Adipose tissue (tissue), 3 donors: ENCODE measurements around the gene OR13D1. TPM values are rescaled to one million over a fixed set of nuclear protein-coding genes. Genes with fewer than 3 reads are reported as not detected.
"Not testable (repeated sequence)": the region's sequence is repeated elsewhere in the genome, so short reads cannot be mapped to it uniquely, and the experiment has no call there.

ENCODE experiments used
- H3K27ac ChIP-seq: one replicate; pipeline ENCODE4 v1.5.1; 2013; ENCODE audit warnings: low read depth, low read length
- WGBS, 3 donors: extraction: QIAGEN DNeasy Blood & Tissue Kit; methylation state at CpG; one replicate each; pipeline ENCODE4 v1.1.7; 2013; 5-methylcytosine and 5-hydroxymethylcytosine counted together
- polyA plus RNA-seq, 3 donors: library from polyadenylated mRNA; stranded (reverse); fragments of 200-250 nt; gene quantifications; one replicate each; pipeline ENCODE4 v1.2.3, GENCODE V29; 2013
- donor health status: healthy with polysubstance abuse.
- donor health status: Bipolar disorder and iron deficiency.
- donor health status: healthy.

The OR13D1 gene
- not detected for polyA plus RNA-seq

GRCh38 chr9:104694218-104694617, at the start of gene OR13D1:
OR13D1 (plus strand) TSS chr9:104694518; CDS start chr9:104694518, 0 bp downstream.
- 71 to 94% (median 91%) methylated on average over 1 of the region's 1 CpG for WGBS, 3 donors
- no peak within 1 kb of the TSS for H3K27ac ChIP-seq

GRCh38 chr9:104658496-104659195, 35.7 kb upstream of the OR13D1 start:
- H3K27ac ChIP-seq = no peak overlapping the region
- 50 to 61% (median 58%) methylated on average over 2 of the region's 2 CpGs for WGBS, 3 donors

GRCh38 chr9:104675611-104676010, 18.7 kb upstream of the OR13D1 start:
- 50 to 64% (median 61%) methylated on average over 2 of the region's 2 CpGs for WGBS, 3 donors
- H3K27ac ChIP-seq = no peak overlapping the region

- 9 to 22% (median 16%) methylated on average over 3 of the region's 3 CpGs for WGBS, 3 donors
These were observed 11.7 kb upstream of the OR13D1 start for GRCh38 chr9:104682642-104683041.

GRCh38 chr9:104686081-104686480, 8.2 kb upstream of the OR13D1 start:
- 31 to 46% (median 45%) methylated on average over 2 of the region's 2 CpGs for WGBS, 3 donors
- no peak overlapping the region for H3K27ac ChIP-seq

More at GRCh38 chr9:104682642-104683041, 11.7 kb upstream of the OR13D1 start:
- H3K27ac ChIP-seq = no peak overlapping the region

- WGBS, 3 donors = 84 to 93% (median 91%) methylated on average over 3 of the region's 3 CpGs
- H3K27ac ChIP-seq = no peak overlapping the region
These were observed 6.0 kb downstream of the OR13D1 start for GRCh38 chr9:104700306-104700705.

GRCh38 chr9:104708737-104709136, 14.4 kb downstream of the OR13D1 start:
- WGBS, 3 donors = 36 to 67% (median 49%) methylated on average over 1 of the region's 1 CpG

GRCh38 chr9:104711604-104712003, 17.3 kb downstream of the OR13D1 start:
- no peak overlapping the region for H3K27ac ChIP-seq
- WGBS, 3 donors = 71 to 85% (median 78%) methylated on average over 4 of the region's 4 CpGs

More at GRCh38 chr9:104708737-104709136, 14.4 kb downstream of the OR13D1 start:
- not testable (repeated sequence) for H3K27ac ChIP-seq

- WGBS, 3 donors = 93 to 95% (median 95%) methylated on average over 5 of the region's 5 CpGs
- H3K27ac ChIP-seq = no peak overlapping the region
These were observed 30.7 kb downstream of the OR13D1 start for GRCh38 chr9:104725014-104725413.

GRCh38 chr9:104738452-104738851, 44.1 kb downstream of the OR13D1 start:
- WGBS, 3 donors = 67 to 80% (median 73%) methylated on average over 3 of the region's 3 CpGs
- H3K27ac ChIP-seq = no peak overlapping the region

- 40 to 55% (median 44%) methylated on average over 1 of the region's 1 CpG for WGBS, 3 donors
- H3K27ac ChIP-seq = no peak overlapping the region
These were observed 46.3 kb downstream of the OR13D1 start for GRCh38 chr9:104740621-104741020.

GRCh38 chr9:104743376-104743985, 49.2 kb downstream of the OR13D1 start:
- H3K27ac ChIP-seq = no peak overlapping the region
- WGBS, 3 donors = 26 to 38% (median 37%) methylated on average over 7 of the region's 7 CpGs

Other genes with a start within 250 kb of the OR13D1 start
- gene OR13F1, start 190.3 kb upstream of the OR13D1 start, polyA plus RNA-seq = not detected
- not detected for gene OR13C4, start 167.3 kb upstream of the OR13D1 start, polyA plus RNA-seq
- gene OR13C3, start 157.7 kb upstream of the OR13D1 start, polyA plus RNA-seq = not detected
- gene OR13C8, start 125.3 kb upstream of the OR13D1 start, polyA plus RNA-seq = not detected
- gene OR13C5, start 95.1 kb upstream of the OR13D1 start, polyA plus RNA-seq = not detected
- not detected for gene OR13C2, start 88.9 kb upstream of the OR13D1 start, polyA plus RNA-seq
- not detected for gene OR13C9, start 76.3 kb upstream of the OR13D1 start, polyA plus RNA-seq
- gene NIPSNAP3A, start 53.2 kb downstream of the OR13D1 start, polyA plus RNA-seq = 10 to 100 TPM; 11.1 to 35.4 (median 27.2) TPM
- gene NIPSNAP3B, start 69.6 kb downstream of the OR13D1 start, polyA plus RNA-seq = 10 to 100 TPM in 1 of 3 donors, 1 to 10 TPM in 2; 2.2 to 12.8 (median 5.1) TPM
- gene ABCA1, start 233.6 kb downstream of the OR13D1 start, polyA plus RNA-seq = 10 to 100 TPM in 2 of 3 donors, 1 to 10 TPM in 1; 2.8 to 38.1 (median 14.4) TPM